GM13977 (cell line): Measurements from ENCODE around the gene RHOF.

ENCODE experiments used
- DNase-seq: peaks from one replicate; pipeline ENCODE4 v3.0.0; 2012; ENCODE audit warnings: low spot score
- in situ Hi-C: fragments of 300-500 bp; cut with MboI; formaldehyde crosslinking; loops from one replicate; pipeline ENCODE4 v1.12.0; 2022; ENCODE audit warnings: low sequenced_read_pairs, low pct_unique_long_range_greater_than_20kb, mixed read lengths, inconsistent platforms; ENCODE audit not compliant: unreplicated experiment
- TF ChIP-seq, protein P1 (sequence below): IDR thresholded peaks from 2 replicates; pipeline ENCODE4 v1.5.1; 2012; ENCODE audit warnings: mild to moderate bottlenecking, control low read depth; ENCODE audit not compliant: insufficient read depth; ENCODE audit errors: extremely low read depth, missing control alignments

The RHOF gene, protein sequence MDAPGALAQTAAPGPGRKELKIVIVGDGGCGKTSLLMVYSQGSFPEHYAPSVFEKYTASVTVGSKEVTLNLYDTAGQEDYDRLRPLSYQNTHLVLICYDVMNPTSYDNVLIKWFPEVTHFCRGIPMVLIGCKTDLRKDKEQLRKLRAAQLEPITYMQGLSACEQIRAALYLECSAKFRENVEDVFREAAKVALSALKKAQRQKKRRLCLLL

GRCh38 chr12:121793440-121793837 lies at the start of gene RHOF:
Gene RHOF, minus strand, starts transcription at chr12:121793688. Its CDS starts 55 bp downstream, at chr12:121793633.
- DNase-seq = peak; percentile 84
- TF ChIP-seq, protein P1, sequence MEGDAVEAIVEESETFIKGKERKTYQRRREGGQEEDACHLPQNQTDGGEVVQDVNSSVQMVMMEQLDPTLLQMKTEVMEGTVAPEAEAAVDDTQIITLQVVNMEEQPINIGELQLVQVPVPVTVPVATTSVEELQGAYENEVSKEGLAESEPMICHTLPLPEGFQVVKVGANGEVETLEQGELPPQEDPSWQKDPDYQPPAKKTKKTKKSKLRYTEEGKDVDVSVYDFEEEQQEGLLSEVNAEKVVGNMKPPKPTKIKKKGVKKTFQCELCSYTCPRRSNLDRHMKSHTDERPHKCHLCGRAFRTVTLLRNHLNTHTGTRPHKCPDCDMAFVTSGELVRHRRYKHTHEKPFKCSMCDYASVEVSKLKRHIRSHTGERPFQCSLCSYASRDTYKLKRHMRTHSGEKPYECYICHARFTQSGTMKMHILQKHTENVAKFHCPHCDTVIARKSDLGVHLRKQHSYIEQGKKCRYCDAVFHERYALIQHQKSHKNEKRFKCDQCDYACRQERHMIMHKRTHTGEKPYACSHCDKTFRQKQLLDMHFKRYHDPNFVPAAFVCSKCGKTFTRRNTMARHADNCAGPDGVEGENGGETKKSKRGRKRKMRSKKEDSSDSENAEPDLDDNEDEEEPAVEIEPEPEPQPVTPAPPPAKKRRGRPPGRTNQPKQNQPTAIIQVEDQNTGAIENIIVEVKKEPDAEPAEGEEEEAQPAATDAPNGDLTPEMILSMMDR = no peak
- in situ Hi-C loops = no loop called here

- in situ Hi-C loops = no loop called here
- DNase-seq = no peak
- TF ChIP-seq, protein P1 = no peak
Observed at GRCh38 chr12:121839993-121840761, 46.7 kb upstream of the RHOF start.

- in situ Hi-C loops = no loop called here
- TF ChIP-seq, protein P1 = no peak
- peak; percentile 99 for DNase-seq
Observed at GRCh38 chr12:121839106-121839992, 45.9 kb upstream of the RHOF start.

- in situ Hi-C loops = no loop called here
- TF ChIP-seq, protein P1 = no peak
- no peak for DNase-seq
Observed at GRCh38 chr12:121838126-121838525, 44.6 kb upstream of the RHOF start.

- in situ Hi-C loops = no loop called here
- DNase-seq = no peak
- TF ChIP-seq, protein P1 = no peak
Observed at GRCh38 chr12:121837680-121838079, 44.2 kb upstream of the RHOF start.

DNA sequence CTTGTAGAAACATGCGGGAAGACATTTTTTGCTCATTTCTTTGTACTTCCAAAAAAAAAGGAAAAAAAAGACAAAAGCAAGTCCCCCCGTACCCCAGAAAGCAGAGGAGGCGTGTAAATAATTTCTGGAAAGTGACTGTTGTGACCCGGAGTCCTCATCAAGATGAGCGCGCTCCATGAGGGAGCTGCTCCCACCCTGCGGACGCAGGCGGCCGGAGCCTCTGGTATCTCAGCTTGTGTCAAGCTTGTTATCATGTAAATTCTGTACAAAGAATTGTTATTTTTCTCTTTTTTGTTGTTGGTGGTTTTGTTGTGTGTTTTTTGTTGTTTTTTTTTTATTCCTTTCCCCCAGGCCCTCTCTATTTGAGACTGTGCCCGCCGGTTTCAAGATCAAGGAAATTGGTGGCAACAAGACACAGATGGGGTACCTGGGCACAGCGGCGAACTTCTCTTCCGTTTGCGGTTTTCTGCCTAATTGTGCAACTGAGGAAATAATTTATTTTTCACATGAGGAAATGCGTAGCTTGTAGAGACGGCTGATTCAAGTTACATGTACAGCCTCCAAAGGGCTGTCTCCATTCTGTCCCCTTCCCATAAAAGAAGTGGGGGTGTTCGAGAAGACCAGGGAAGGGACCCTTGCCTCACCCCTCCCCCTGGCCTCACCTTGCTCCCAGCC lies 38.2 kb upstream of the RHOF start:
- TF ChIP-seq, protein P1 = no peak
- DNase-seq = no peak
- in situ Hi-C loops = no loop called here
